SU-DHL-6 (cell line): ENCODE data around the gene EIF4G1.

Source experiments
- CTCF ChIP-seq: fragments of 200-600 bp; sonication (generic); IDR thresholded peaks from one replicate; pipeline ENCODE4 v1.5.1; 2017; ENCODE audit warnings: antibody characterized with exemption, mild to moderate bottlenecking, low read length, moderate library complexity; ENCODE audit not compliant: insufficient read depth, poor library complexity, severe bottlenecking
- EZH2phosphoT487 ChIP-seq: fragments of 200-600 bp; sonication (generic), shearing (Covaris generic); conservative IDR thresholded peaks from 2 replicates; pipeline ENCODE4 v1.6.1; 2018; ENCODE audit warnings: mild to moderate bottlenecking, antibody characterized with exemption, low read length, moderate library complexity, mixed read lengths

DNA sequence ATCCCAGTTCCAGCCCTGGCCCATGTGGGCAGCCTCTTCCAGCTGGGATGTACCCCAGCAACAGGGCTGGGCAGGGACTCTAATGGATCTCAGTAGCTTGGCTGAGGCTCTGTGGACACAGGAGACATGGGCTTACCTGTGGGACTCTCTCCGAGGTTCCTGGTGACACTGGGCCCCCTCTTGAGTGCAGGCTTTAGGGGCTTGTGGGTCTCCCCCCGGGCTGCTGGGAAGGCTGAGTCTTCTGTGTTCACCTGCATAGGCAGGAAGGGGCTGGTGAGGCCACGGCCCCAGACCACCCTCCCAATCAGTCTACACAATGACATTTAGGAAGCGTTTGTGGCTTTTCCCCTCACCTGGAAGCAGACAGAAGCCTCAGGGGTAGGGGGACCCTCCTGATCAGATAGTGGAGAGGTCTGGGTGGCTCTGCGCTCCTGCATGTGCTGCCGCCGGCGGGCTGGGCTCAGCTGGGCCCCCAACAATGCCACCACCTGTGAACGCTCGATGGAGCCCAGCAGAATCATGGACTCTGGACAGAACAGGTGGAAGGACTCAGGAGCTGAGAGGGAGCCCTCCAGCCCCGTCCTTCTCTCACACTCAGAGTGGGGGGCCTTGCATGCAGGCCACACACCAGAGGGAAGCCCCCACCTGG lies 38.6 kb downstream of the EIF4G1 start:
- TF ChIP-seq EZH2phosphoT487 (no peak), CTCF (no peak)
